ENCODE data around the gene EIF3J. TPM values are rescaled to one million over a fixed set of nuclear protein-coding genes. Genes with fewer than 3 reads are reported as not detected.
"Not testable (repeated sequence)": the region's sequence is repeated elsewhere in the genome, so short reads cannot be mapped to it uniquely, and the experiment has no call there.

EIF3J gene
- total and polyA plus RNA-seq, 9 donors: 27.0 to 65.3 (median 49.0) TPM

- intact Hi-C loops (cut with DNase I): no loop called here
- Histone ChIP-seq H3K4me3 (no peak overlapping the region), H3K4me1 (ENCODE audit: insufficient read depth) (peaks cover 2% of the 10 kb centered on the region), H3K9me3 (no peaks in the 10 kb centered on the region), H3K27ac (no peak overlapping the region), H3K36me3 (no peaks in the 10 kb centered on the region), H3K27me3 (no peaks in the 10 kb centered on the region)
- TF ChIP-seq CTCF (IDR thresholded peaks at IDR 0.05) (no peak), EP300 (IDR thresholded peaks at IDR 0.05) (no peak), POLR2A (IDR thresholded peaks at IDR 0.05) (no peak)
- 67 to 73% (median 69%) methylated on average over 10 of the region's 10 CpGs for WGBS, 3 donors
- no peak for DNase-seq
Observed at GRCh38 chr15:44529864-44530604, 6.9 kb upstream of the EIF3J start.

GRCh38 chr15:44530653-44531052 is 6.3 kb upstream of the EIF3J start:
- TF ChIP-seq POLR2A (IDR thresholded peaks at IDR 0.05): no peak
- TF ChIP-seq EP300 (IDR thresholded peaks at IDR 0.05): no peak
- TF ChIP-seq CTCF (IDR thresholded peaks at IDR 0.05): no peak
- intact Hi-C loops (cut with DNase I): no loop called here
- 90 to 91% (median 90%) methylated on average over 3 of the region's 3 CpGs for WGBS, 3 donors

GRCh38 chr15:44532275-44532674 is 4.7 kb upstream of the EIF3J start:
- H3K9me3 ChIP-seq; H3K4me1 ChIP-seq (ENCODE audit: insufficient read depth); H3K27ac ChIP-seq; H3K4me3 ChIP-seq; H3K27me3 ChIP-seq; DNase-seq; intact Hi-C loops (cut with DNase I); H3K36me3 ChIP-seq: not testable (repeated sequence)
- 89 to 98% (median 97%) methylated on average over 5 of the region's 5 CpGs for WGBS, 3 donors

More at GRCh38 chr15:44530653-44531052, 6.3 kb upstream of the EIF3J start:
- Histone ChIP-seq H3K27me3 (no peaks in the 10 kb centered on the region), H3K9me3 (no peaks in the 10 kb centered on the region), H3K27ac (no peak overlapping the region), H3K4me1 (ENCODE audit: insufficient read depth) (peaks cover 5% of the 10 kb centered on the region), H3K36me3 (no peaks in the 10 kb centered on the region), H3K4me3 (no peak overlapping the region)
- no peak for DNase-seq

GRCh38 chr15:44532689-44533088 is 4.3 kb upstream of the EIF3J start:
- Histone ChIP-seq H3K9me3 (no peaks in the 10 kb centered on the region), H3K27me3 (no peaks in the 10 kb centered on the region), H3K4me3 (no peak overlapping the region), H3K36me3 (no peaks in the 10 kb centered on the region), H3K27ac (no peak overlapping the region), H3K4me1 (ENCODE audit: insufficient read depth) (peaks cover 5% of the 10 kb centered on the region)
- TF ChIP-seq CTCF (IDR thresholded peaks at IDR 0.05): no peak
- TF ChIP-seq POLR2A (IDR thresholded peaks at IDR 0.05): no peak
- no peak for TF ChIP-seq EP300 (IDR thresholded peaks at IDR 0.05)
- intact Hi-C loops (cut with DNase I): no loop called here
- DNase-seq: no peak
- 93 to 98% (median 96%) methylated on average over 3 of the region's 3 CpGs for WGBS, 3 donors

GRCh38 chr15:44535092-44535491 is 1.9 kb upstream of the EIF3J start:
- no peak for TF ChIP-seq EP300 (IDR thresholded peaks at IDR 0.05)
- no peak for TF ChIP-seq POLR2A (IDR thresholded peaks at IDR 0.05)
- no peak for TF ChIP-seq CTCF (IDR thresholded peaks at IDR 0.05)
- Histone ChIP-seq H3K4me1 (ENCODE audit: insufficient read depth) (peaks cover 5% of the 10 kb centered on the region), H3K9me3 (no peaks in the 10 kb centered on the region), H3K27me3 (no peaks in the 10 kb centered on the region), H3K4me3 (no peak overlapping the region), H3K27ac (no peak overlapping the region), H3K36me3 (no peaks in the 10 kb centered on the region)
- intact Hi-C loops (cut with DNase I): loop anchor here in 1 of 4 donors (5.0 kb wide), 1 partner anchor 108 kb away; the partner anchor contains the start of gene CTDSPL2
- no peak for DNase-seq
- WGBS, 3 donors: 94 to 96% (median 94%) methylated on average over 8 of the region's 8 CpGs
